HepG2 (cell line): Measurements from ENCODE around the gene COQ7. TPM values are rescaled to one million over a fixed set of nuclear protein-coding genes. Genes with fewer than 3 reads are reported as not detected.

Experiments
- AGO1 ChIP-seq: fragments of 200-400 bp; formaldehyde crosslinking; IDR thresholded peaks from 2 replicates; pipeline ENCODE4 v1.6.1; 2017; ENCODE audit warnings: mild to moderate bottlenecking, low read depth, low read length, moderate library complexity; ENCODE audit not compliant: poor library complexity, severe bottlenecking
- ETV5 ChIP-seq: IDR thresholded peaks from 2 replicates; pipeline ENCODE4 v1.6.1; 2018; ENCODE audit warnings: missing biosample characterization, missing genetic modification reagents, inconsistent platforms, borderline replicate concordance
- FOXA3 ChIP-seq: IDR thresholded peaks from 2 replicates; pipeline ENCODE4 v1.6.1; 2016; ENCODE audit warnings: missing genetic modification reagents, missing compliant biosample characterization
- HDAC6 ChIP-seq: fragments of 200-600 bp; sonication (generic); IDR thresholded peaks from 2 replicates; pipeline ENCODE4 v1.7.0; 2017; ENCODE audit warnings: mild to moderate bottlenecking, antibody characterized with exemption, low read length, low read depth
- KLF11 ChIP-seq: IDR thresholded peaks from 2 replicates; pipeline ENCODE4 v1.6.1; 2016; ENCODE audit warnings: missing compliant biosample characterization
- KLF6 ChIP-seq: IDR thresholded peaks from 2 replicates; pipeline ENCODE4 v1.8.0; 2016; ENCODE audit warnings: missing biosample characterization, missing genetic modification reagents
- MED1 ChIP-seq: sonication (generic); formaldehyde crosslinking; IDR thresholded peaks from 2 replicates; pipeline ENCODE4 v1.4.0; 2020; ENCODE audit warnings: missing genetic modification reagents
- PAX8 ChIP-seq: sonication (generic); formaldehyde crosslinking; IDR thresholded peaks from 2 replicates; pipeline ENCODE4 v1.8.0; 2022; ENCODE audit warnings: mild to moderate bottlenecking, missing genetic modification reagents, borderline replicate concordance
- PHF21A ChIP-seq: sonication (generic); formaldehyde crosslinking; IDR thresholded peaks from 2 replicates; pipeline ENCODE4 v1.5.0; 2020; ENCODE audit warnings: mild to moderate bottlenecking, missing genetic modification reagents
- SIN3A ChIP-seq: IDR thresholded peaks from 2 replicates; pipeline ENCODE4 v1.6.1; 2011; ENCODE audit warnings: low read depth, mild to moderate bottlenecking, control low read depth, low read length, borderline replicate concordance
- TP53 ChIP-seq: sonication (generic); formaldehyde crosslinking; conservative IDR thresholded peaks from 2 replicates; pipeline ENCODE4 v1.4.0; 2020; ENCODE audit warnings: missing genetic modification reagents
- ZNF317 ChIP-seq: sonication (generic); formaldehyde crosslinking; IDR thresholded peaks from 2 replicates; pipeline ENCODE4 v1.5.0; 2020; ENCODE audit warnings: mild to moderate bottlenecking, missing genetic modification reagents
- ZNF460 ChIP-seq: sonication (generic); formaldehyde crosslinking; IDR thresholded peaks from 2 replicates; pipeline ENCODE4 v1.5.1; 2020; ENCODE audit warnings: missing genetic modification reagents, mild to moderate bottlenecking, borderline replicate concordance
- ZNF629 ChIP-seq: sonication (generic); formaldehyde crosslinking; conservative IDR thresholded peaks from 2 replicates; pipeline ENCODE4 v1.5.0; 2020; ENCODE audit warnings: missing genetic modification reagents
- ZNF703 ChIP-seq: sonication (generic); formaldehyde crosslinking; IDR thresholded peaks from 2 replicates; pipeline ENCODE4 v1.5.1; 2020; ENCODE audit warnings: missing genetic modification reagents, mild to moderate bottlenecking, moderate library complexity, borderline replicate concordance
- polyA plus RNA-seq, 8 experiments: library from polyadenylated mRNA; depleted of rRNA in 3 of 8; stranded (reverse) in 7 of 8; unstranded in 1 of 8; fragments of >200 nt; fragmentation: Illumina TruSeq in 4 of 8; extraction: Trizol in 4 of 8; gene quantifications; 2 replicates each; pipeline versions ENCODE4 v1.2.1 to v1.2.3, GENCODE V29; 2011 to 2016; ENCODE audit warnings: low read depth in 4 of 8, missing spikeins in 1 of 8, mixed read lengths in 1 of 8; ENCODE audit not compliant: insufficient read depth in 1 of 8
- total RNA-seq, 5 experiments: library from RNA; depleted of rRNA; stranded (reverse); fragments of >200 nt; fragmentation: Illumina TruSeq; extraction: Trizol; gene quantifications; 2 replicates each; pipeline ENCODE4 v1.2.3, GENCODE V29; 2016; ENCODE audit warnings: low read depth in 1 of 5
- TF ChIP-seq, protein P1 (sequence below): sonication (generic); formaldehyde crosslinking; IDR thresholded peaks from 2 replicates; pipeline ENCODE4 v1.4.0; 2020; ENCODE audit warnings: missing genetic modification reagents, low read depth, mild to moderate bottlenecking, borderline replicate concordance
- TF ChIP-seq, protein P2 (sequence below): sonication (generic); formaldehyde crosslinking; IDR thresholded peaks from 2 replicates; pipeline ENCODE4 v1.9.0; 2021; ENCODE audit warnings: missing genetic modification reagents, mild to moderate bottlenecking, borderline replicate concordance
- TF ChIP-seq, protein P3 (sequence below): sonication (generic); formaldehyde crosslinking; IDR thresholded peaks from 2 replicates; pipeline ENCODE4 v1.4.0; 2020; ENCODE audit warnings: mild to moderate bottlenecking, missing genetic modification reagents

The COQ7 gene
- total and polyA plus RNA-seq, 2 of the 13 experiments (the other 11 are each of a cell fraction or from before 2014, with no cell fraction given), result 20.1 to 45.7 TPM

DNA sequence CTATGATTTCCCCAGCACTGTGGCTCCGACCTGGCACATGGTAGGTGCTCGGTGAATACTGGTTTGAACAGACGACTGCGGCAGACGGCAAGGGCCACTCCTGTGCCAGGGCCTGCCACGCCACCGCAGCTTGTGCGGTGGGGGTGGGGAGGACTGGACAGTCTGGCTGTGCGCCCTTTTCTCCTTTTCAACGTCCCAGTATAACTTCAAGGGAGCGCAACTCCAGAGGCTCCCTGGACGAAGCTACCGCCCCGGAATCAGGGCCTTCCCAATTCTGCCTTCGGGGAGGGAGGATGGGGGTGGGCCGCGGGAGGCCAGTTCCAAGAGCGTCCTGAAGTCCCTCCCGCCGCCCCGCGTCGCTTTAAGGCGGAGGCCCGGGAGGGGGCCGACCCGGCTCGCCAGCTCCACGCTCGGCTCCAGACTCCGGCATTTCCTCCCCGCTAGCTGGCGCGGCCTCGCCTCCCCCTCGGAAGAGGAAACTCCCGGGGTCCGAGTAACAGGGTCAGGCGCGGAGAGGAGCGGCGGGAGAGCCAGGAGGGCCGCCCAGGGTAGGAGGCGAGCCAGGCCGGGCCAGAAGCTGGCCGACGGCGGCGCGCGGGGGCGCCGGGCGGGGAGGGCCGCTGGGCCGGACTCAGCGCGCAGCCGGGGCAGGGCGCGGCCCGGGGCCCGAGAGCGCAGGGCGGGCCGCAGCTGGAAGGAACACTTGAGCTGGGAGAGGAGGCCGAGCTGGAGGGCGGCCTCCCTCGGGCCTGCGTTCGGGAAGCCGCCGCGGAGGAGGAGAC is 46.4 kb downstream of the COQ7 start, which contains the start of gene ITPRIPL2 (continued):
- no peak; the same call in 1 of the 2 replicates for TF ChIP-seq ZNF317 (CRISPR knock-in tag)
- peak; percentile 56; the same call in 1 of the 2 replicates for TF ChIP-seq ETV5 (CRISPR knock-in tag)
- TF ChIP-seq, protein P1, sequence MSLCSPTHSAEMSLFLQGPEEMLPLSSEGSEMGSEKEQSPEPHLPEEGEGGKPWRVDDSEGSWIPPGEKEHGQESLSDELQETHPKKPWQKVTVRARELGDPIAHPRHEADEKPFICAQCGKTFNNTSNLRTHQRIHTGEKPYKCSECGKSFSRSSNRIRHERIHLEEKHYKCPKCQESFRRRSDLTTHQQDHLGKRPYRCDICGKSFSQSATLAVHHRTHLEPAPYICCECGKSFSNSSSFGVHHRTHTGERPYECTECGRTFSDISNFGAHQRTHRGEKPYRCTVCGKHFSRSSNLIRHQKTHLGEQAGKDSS (CRISPR knock-in tag), result peak; percentile 77; the same call in 1 of the 2 replicates
- peak; percentile 39; the same call in 1 of the 2 replicates for TF ChIP-seq ZNF703
- TF ChIP-seq TP53 (CRISPR knock-in tag), result no peak
- TF ChIP-seq HDAC6, result no peak
- no peak; the same call in 1 of the 2 replicates for TF ChIP-seq ZNF629 (CRISPR knock-in tag)
- TF ChIP-seq PHF21A (CRISPR knock-in tag), result peak; percentile 64; the same call in 1 of the 2 replicates
- peak; percentile 68 for TF ChIP-seq MED1 (CRISPR knock-in tag)
- TF ChIP-seq SIN3A, result peak; percentile 59; the same call in 1 of the 2 replicates
- TF ChIP-seq, protein P2, sequence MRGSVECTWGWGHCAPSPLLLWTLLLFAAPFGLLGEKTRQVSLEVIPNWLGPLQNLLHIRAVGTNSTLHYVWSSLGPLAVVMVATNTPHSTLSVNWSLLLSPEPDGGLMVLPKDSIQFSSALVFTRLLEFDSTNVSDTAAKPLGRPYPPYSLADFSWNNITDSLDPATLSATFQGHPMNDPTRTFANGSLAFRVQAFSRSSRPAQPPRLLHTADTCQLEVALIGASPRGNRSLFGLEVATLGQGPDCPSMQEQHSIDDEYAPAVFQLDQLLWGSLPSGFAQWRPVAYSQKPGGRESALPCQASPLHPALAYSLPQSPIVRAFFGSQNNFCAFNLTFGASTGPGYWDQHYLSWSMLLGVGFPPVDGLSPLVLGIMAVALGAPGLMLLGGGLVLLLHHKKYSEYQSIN (CRISPR knock-in tag), result no peak
- TF ChIP-seq FOXA3 (CRISPR knock-in tag), result 0 out of 2 replicates have a peak, but pooled peaks have one; percentile 6
- no peak; the same call in 1 of the 2 replicates for TF ChIP-seq ZNF460
- TF ChIP-seq KLF6 (CRISPR knock-in tag), result peak; percentile 33; the same call in 1 of the 2 replicates
- TF ChIP-seq KLF11 (CRISPR knock-in tag), result peak; percentile 78; the same call in 1 of the 2 replicates
- peak; percentile 91 for TF ChIP-seq PAX8 (CRISPR knock-in tag)
- TF ChIP-seq, protein P3, sequence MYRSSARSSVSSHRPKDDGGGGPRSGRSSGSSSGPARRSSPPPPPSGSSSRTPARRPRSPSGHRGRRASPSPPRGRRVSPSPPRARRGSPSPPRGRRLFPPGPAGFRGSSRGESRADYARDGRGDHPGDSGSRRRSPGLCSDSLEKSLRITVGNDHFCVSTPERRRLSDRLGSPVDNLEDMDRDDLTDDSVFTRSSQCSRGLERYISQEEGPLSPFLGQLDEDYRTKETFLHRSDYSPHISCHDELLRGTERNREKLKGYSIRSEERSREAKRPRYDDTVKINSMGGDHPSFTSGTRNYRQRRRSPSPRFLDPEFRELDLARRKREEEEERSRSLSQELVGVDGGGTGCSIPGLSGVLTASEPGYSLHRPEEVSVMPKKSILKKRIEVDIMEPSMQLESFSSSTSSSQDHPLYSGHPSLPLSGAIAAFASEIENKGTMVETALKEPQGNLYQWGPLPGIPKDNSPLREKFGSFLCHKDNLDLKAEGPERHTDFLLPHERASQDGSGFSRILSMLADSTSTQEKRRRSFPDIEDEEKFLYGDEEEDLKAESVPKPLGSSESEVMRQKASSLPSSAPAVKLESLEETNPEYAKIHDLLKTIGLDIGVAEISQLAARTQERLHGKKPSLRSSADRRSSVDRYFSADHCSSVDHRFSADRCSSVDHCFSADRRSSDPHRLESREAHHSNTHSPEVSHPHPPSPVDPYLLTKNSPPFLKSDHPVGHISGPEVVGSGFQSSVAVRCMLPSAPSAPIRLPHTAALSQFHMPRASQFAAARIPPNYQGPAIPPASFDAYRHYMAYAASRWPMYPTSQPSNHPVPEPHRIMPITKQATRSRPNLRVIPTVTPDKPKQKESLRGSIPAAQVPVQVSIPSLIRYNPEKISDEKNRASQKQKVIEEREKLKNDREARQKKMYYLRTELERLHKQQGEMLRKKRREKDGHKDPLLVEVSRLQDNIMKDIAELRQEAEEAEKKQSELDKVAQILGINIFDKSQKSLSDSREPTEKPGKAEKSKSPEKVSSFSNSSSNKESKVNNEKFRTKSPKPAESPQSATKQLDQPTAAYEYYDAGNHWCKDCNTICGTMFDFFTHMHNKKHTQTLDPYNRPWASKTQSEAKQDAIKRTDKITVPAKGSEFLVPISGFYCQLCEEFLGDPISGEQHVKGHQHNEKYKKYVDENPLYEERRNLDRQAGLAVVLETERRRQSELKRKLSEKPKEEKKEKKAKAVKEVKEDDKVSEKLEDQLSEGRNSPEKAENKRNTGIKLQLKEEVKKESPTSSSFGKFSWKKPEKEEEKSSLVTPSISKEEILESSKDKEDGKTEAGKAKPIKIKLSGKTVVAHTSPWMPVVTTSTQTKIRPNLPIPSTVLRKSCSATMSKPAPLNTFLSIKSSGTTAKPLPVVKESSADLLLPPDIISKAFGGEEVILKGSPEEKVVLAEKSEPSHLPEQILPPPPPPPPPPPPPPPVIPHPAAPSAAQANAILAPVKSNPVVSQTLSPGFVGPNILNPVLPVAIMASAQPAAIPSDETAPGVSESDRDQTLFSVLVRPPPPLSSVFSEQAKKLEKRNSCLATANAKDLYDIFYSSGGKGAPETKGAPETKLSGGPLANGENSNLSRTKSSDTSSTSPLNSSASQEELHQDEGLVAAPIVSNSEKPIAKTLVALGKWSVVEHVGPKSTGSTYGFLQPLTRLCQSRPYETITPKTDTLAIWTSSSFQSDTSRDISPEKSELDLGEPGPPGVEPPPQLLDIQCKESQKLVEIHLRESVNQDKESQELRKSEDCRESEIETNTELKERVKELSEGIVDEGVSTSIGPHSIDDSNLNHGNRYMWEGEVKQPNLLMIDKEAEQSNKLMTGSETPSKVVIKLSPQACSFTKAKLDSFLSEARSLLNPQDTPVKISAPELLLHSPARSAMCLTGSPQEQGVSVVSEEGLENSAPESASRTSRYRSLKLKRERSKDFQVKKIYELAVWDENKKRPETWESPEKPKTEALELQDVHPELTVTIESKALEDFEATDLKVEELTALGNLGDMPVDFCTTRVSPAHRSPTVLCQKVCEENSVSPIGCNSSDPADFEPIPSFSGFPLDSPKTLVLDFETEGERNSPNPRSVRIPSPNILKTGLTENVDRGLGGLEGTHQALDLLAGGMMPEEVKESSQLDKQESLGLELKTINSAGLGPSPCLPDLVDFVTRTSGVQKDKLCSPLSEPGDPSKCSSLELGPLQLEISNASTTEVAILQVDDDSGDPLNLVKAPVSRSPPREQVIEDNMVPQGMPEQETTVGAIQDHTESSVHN (CRISPR knock-in tag), result no peak
- peak; percentile 72 for TF ChIP-seq AGO1
